Erythroblast (primary cell): ENCODE results near the gene C16orf46.

Experiments
- GATA1 ChIP-seq: IDR thresholded peaks from 2 replicates; pipeline ENCODE4 v1.6.1; 2011; ENCODE audit warnings: low read depth, mild to moderate bottlenecking, control low read depth, low read length, moderate library complexity
- POLR2A ChIP-seq: IDR thresholded peaks from 2 replicates; pipeline ENCODE4 v1.6.1; 2011; ENCODE audit warnings: mild to moderate bottlenecking, low read length

- TF ChIP-seq POLR2A, result no peak
- TF ChIP-seq GATA1, result no peak
Observed at GRCh38 chr16:81105946-81106345, 28.9 kb upstream of the C16orf46 start.
